ENCODE measurements around the gene ENOX1. TPM values are rescaled to one million over a fixed set of nuclear protein-coding genes. Genes with fewer than 3 reads are reported as not detected.

Gene ENOX1
- total and polyA plus RNA-seq, 2 of the 8 experiments (the other 6 are each of a cell fraction or from before 2014, with no cell fraction given), result 0.23 to 0.37 TPM

DNA sequence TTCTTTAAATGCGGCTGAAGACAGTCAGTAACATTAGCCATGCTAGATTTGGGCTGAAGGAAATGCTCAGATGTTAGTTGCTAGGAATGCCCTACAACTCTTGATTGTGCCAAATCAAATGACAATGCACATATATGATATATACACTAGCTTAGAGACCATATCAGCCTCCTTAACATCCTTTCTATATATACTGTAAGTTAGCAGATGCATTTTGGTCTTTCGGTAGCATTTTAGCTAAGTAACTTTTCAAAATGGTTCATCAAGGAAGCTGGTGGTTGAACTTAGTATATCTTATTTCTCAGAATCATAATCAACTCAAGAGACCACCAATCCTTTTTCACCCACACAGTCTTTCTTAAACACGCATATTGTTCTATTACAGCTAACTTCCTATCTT lies 14.1 kb upstream of the ENOX1 start (continued):
- TF ChIP-seq, protein P1, sequence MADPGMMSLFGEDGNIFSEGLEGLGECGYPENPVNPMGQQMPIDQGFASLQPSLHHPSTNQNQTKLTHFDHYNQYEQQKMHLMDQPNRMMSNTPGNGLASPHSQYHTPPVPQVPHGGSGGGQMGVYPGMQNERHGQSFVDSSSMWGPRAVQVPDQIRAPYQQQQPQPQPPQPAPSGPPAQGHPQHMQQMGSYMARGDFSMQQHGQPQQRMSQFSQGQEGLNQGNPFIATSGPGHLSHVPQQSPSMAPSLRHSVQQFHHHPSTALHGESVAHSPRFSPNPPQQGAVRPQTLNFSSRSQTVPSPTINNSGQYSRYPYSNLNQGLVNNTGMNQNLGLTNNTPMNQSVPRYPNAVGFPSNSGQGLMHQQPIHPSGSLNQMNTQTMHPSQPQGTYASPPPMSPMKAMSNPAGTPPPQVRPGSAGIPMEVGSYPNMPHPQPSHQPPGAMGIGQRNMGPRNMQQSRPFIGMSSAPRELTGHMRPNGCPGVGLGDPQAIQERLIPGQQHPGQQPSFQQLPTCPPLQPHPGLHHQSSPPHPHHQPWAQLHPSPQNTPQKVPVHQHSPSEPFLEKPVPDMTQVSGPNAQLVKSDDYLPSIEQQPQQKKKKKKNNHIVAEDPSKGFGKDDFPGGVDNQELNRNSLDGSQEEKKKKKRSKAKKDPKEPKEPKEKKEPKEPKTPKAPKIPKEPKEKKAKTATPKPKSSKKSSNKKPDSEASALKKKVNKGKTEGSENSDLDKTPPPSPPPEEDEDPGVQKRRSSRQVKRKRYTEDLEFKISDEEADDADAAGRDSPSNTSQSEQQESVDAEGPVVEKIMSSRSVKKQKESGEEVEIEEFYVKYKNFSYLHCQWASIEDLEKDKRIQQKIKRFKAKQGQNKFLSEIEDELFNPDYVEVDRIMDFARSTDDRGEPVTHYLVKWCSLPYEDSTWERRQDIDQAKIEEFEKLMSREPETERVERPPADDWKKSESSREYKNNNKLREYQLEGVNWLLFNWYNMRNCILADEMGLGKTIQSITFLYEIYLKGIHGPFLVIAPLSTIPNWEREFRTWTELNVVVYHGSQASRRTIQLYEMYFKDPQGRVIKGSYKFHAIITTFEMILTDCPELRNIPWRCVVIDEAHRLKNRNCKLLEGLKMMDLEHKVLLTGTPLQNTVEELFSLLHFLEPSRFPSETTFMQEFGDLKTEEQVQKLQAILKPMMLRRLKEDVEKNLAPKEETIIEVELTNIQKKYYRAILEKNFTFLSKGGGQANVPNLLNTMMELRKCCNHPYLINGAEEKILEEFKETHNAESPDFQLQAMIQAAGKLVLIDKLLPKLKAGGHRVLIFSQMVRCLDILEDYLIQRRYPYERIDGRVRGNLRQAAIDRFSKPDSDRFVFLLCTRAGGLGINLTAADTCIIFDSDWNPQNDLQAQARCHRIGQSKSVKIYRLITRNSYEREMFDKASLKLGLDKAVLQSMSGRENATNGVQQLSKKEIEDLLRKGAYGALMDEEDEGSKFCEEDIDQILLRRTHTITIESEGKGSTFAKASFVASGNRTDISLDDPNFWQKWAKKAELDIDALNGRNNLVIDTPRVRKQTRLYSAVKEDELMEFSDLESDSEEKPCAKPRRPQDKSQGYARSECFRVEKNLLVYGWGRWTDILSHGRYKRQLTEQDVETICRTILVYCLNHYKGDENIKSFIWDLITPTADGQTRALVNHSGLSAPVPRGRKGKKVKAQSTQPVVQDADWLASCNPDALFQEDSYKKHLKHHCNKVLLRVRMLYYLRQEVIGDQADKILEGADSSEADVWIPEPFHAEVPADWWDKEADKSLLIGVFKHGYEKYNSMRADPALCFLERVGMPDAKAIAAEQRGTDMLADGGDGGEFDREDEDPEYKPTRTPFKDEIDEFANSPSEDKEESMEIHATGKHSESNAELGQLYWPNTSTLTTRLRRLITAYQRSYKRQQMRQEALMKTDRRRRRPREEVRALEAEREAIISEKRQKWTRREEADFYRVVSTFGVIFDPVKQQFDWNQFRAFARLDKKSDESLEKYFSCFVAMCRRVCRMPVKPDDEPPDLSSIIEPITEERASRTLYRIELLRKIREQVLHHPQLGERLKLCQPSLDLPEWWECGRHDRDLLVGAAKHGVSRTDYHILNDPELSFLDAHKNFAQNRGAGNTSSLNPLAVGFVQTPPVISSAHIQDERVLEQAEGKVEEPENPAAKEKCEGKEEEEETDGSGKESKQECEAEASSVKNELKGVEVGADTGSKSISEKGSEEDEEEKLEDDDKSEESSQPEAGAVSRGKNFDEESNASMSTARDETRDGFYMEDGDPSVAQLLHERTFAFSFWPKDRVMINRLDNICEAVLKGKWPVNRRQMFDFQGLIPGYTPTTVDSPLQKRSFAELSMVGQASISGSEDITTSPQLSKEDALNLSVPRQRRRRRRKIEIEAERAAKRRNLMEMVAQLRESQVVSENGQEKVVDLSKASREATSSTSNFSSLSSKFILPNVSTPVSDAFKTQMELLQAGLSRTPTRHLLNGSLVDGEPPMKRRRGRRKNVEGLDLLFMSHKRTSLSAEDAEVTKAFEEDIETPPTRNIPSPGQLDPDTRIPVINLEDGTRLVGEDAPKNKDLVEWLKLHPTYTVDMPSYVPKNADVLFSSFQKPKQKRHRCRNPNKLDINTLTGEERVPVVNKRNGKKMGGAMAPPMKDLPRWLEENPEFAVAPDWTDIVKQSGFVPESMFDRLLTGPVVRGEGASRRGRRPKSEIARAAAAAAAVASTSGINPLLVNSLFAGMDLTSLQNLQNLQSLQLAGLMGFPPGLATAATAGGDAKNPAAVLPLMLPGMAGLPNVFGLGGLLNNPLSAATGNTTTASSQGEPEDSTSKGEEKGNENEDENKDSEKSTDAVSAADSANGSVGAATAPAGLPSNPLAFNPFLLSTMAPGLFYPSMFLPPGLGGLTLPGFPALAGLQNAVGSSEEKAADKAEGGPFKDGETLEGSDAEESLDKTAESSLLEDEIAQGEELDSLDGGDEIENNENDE (IDR thresholded peaks at IDR 0.05; ENCODE audit: insufficient replicate concordance, low read length), result no peak
- no peak for TF ChIP-seq NRF1 (IDR thresholded peaks at IDR 0.05; ENCODE audit: low read depth, low read length)
- TF ChIP-seq CHD2 (IDR thresholded peaks at IDR 0.05; ENCODE audit: low read length), result no peak
- TF ChIP-seq RFX5 (IDR thresholded peaks at IDR 0.05; ENCODE audit: borderline replicate concordance, low read depth, low read length), result no peak
- no peak for TF ChIP-seq SIX5 (IDR thresholded peaks at IDR 0.05; ENCODE audit: low read depth, low read length)
- TF ChIP-seq, protein P2, sequence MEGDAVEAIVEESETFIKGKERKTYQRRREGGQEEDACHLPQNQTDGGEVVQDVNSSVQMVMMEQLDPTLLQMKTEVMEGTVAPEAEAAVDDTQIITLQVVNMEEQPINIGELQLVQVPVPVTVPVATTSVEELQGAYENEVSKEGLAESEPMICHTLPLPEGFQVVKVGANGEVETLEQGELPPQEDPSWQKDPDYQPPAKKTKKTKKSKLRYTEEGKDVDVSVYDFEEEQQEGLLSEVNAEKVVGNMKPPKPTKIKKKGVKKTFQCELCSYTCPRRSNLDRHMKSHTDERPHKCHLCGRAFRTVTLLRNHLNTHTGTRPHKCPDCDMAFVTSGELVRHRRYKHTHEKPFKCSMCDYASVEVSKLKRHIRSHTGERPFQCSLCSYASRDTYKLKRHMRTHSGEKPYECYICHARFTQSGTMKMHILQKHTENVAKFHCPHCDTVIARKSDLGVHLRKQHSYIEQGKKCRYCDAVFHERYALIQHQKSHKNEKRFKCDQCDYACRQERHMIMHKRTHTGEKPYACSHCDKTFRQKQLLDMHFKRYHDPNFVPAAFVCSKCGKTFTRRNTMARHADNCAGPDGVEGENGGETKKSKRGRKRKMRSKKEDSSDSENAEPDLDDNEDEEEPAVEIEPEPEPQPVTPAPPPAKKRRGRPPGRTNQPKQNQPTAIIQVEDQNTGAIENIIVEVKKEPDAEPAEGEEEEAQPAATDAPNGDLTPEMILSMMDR (IDR thresholded peaks at IDR 0.05; ENCODE audit: control extremely low read depth in 1 of 3, insufficient read depth in 1 of 3, low read depth in 1 of 3, low read length in 3 of 3), result no peak
- no peak for TF ChIP-seq JUN (IDR thresholded peaks at IDR 0.05; ENCODE audit: low read depth, low read length)
- TF ChIP-seq POLR2AphosphoS5 (IDR thresholded peaks at IDR 0.05; ENCODE audit: low read depth, low read length), result no peak
- TF ChIP-seq ASH2L (IDR thresholded peaks at IDR 0.05; ENCODE audit: low read length), result no peak
- no peak for TF ChIP-seq FOSL1 (IDR thresholded peaks at IDR 0.05; ENCODE audit: insufficient read depth, low read depth, low read length)

Data from H1 (cell line).